ENCODE data around the gene UTP14A.

The UTP14A gene

GRCh38 chrX:129957241-129958082, 51.5 kb downstream of the UTP14A start:
- Histone ChIP-seq H3K4me3 (ENCODE audit: low read depth in 1 of 2, low read length in 1 of 2) (peak overlapping the region; percentile 60 to 63), H3K27me3 (no peaks in the 10 kb centered on the region), H3K27ac (peak overlapping the region; percentile 92), H3K9me3 (no peaks in the 10 kb centered on the region), H3K4me1 (ENCODE audit: control insufficient read depth in 1 of 2, insufficient read depth in 1 of 2, low read depth in 1 of 2, low read length in 1 of 2) (peaks cover 43 to 46% of the 10 kb centered on the region in 2 experiments), H3K36me3 (no peaks in the 10 kb centered on the region)
- TF ChIP-seq, protein P1, sequence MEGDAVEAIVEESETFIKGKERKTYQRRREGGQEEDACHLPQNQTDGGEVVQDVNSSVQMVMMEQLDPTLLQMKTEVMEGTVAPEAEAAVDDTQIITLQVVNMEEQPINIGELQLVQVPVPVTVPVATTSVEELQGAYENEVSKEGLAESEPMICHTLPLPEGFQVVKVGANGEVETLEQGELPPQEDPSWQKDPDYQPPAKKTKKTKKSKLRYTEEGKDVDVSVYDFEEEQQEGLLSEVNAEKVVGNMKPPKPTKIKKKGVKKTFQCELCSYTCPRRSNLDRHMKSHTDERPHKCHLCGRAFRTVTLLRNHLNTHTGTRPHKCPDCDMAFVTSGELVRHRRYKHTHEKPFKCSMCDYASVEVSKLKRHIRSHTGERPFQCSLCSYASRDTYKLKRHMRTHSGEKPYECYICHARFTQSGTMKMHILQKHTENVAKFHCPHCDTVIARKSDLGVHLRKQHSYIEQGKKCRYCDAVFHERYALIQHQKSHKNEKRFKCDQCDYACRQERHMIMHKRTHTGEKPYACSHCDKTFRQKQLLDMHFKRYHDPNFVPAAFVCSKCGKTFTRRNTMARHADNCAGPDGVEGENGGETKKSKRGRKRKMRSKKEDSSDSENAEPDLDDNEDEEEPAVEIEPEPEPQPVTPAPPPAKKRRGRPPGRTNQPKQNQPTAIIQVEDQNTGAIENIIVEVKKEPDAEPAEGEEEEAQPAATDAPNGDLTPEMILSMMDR (IDR thresholded peaks at IDR 0.05): peak; percentile 16

- TF ChIP-seq, protein P1 (IDR thresholded peaks at IDR 0.05): no peak
- Histone ChIP-seq H3K27me3 (no peaks in the 10 kb centered on the region), H3K27ac (peak overlapping the region; percentile 92)
Measured at GRCh38 chrX:129958083-129958465, 52.1 kb downstream of the UTP14A start.

DNA sequence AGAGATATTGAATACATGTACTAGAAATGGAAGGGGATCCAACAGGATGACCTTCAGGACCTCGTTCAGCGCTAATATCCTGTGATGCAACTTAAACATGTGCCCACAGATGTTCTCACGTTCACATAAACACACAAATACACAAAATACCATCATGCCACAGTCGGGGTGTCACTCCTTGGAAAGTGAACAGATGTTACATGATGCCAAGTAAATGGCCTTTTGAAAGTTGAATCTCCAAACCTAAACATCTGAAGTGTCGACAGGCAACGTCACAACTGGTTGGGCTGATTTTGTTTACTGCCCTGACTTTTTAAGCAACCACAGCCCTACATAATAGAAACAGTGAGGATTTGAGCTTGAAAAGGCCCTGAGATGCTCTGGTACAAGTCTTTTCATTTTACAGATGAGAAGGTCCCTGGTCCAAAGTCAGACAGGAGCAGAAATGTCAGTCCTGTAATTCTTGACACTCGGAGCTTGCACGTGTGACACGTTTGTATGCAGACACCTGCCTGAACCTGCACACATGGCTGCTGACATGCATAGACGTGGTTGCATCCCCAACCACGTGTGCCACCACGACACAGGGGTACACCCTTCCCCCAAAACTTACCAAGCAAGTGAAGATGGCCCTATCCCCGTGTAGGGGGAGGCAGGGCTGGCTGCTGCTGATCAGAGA, 53.0 kb downstream of the UTP14A start:
- Histone ChIP-seq H3K9me3 (no peaks in the 10 kb centered on the region), H3K27ac (no peak overlapping the region), H3K36me3 (no peaks in the 10 kb centered on the region), H3K4me1 (ENCODE audit: control insufficient read depth in 1 of 2, insufficient read depth in 1 of 2, low read depth in 1 of 2, low read length in 1 of 2) (peaks cover 39 to 42% of the 10 kb centered on the region in 2 experiments), H3K4me3 (ENCODE audit: low read depth in 1 of 2, low read length in 1 of 2) (no peak overlapping the region), H3K27me3 (no peaks in the 10 kb centered on the region)
- TF ChIP-seq, protein P1 (IDR thresholded peaks at IDR 0.05): no peak

More at GRCh38 chrX:129958083-129958465, 52.1 kb downstream of the UTP14A start:
- Histone ChIP-seq H3K4me1 (ENCODE audit: control insufficient read depth in 1 of 2, insufficient read depth in 1 of 2, low read depth in 1 of 2, low read length in 1 of 2) (peaks cover 42 to 44% of the 10 kb centered on the region in 2 experiments), H3K9me3 (no peaks in the 10 kb centered on the region), H3K4me3 (ENCODE audit: low read depth in 1 of 2, low read length in 1 of 2) (peak overlapping the region; percentile 60 to 63), H3K36me3 (no peaks in the 10 kb centered on the region)

DNA sequence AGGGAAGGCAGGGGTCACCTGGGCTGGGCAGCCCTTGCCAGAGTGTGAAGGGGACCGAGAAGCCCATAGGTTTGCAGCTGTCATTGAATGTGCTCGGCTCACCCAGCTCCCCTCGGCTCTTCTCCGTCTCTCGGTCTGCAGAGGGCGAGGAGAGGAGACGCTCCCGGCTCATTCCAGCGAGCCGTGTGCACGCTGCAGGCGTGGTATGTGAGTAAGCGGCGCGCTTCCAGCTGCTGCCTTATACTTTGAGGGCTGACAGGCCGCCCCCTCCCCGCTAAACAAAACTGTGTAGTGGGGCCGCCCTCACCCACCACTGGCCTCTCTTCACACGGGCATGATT, 53.5 kb downstream of the UTP14A start:
- TF ChIP-seq, protein P1 (IDR thresholded peaks at IDR 0.05): no peak
- Histone ChIP-seq H3K4me1 (ENCODE audit: control insufficient read depth in 1 of 2, insufficient read depth in 1 of 2, low read depth in 1 of 2, low read length in 1 of 2) (peaks cover 39 to 42% of the 10 kb centered on the region in 2 experiments), H3K9me3 (no peaks in the 10 kb centered on the region), H3K27me3 (no peaks in the 10 kb centered on the region), H3K27ac (no peak overlapping the region), H3K4me3 (ENCODE audit: low read depth in 1 of 2, low read length in 1 of 2) (no peak overlapping the region), H3K36me3 (no peaks in the 10 kb centered on the region)

DNA sequence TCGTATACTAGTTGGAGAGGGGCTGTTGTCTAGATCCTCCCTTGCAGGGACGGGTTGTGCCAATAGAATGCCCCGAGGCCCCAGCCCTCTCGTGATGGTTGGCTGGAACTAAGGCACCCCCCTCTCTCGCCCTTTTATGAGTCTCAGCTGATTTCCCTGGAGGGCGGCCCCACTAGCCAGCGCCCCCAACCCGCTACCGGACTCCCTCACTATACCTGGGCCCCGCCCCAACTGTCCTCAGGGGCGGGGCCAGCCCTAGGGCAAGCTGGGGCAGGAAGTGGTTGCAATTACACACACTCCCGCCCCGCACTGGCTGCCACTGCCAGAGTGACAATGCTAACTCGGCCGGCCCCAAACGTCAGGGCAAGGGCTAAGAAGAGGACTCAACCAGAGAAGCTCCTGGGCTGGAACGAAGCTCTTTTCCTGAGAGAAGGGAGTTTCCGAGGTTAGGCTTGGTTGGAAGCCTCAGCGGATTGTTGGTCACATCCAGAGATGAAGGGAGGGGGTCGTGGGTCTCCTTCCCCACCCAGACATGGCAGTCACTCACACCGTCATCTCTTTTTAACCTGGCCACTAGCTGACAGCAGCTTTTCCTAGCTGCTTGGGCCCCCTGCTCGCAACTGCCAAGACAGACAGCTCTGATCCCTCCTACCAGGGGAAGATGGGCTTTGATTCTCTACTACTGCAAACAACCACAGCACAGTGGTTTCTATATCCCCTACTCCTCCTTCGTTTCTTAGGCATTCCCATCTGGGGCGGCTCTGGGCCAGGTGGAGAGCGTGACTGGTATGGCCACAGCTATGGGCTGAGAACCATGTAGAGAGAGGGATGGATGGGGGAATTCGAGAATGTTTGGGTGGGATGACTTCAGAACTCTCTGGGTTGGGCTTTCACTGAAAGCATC, 55.5 kb downstream of the UTP14A start:
- no peaks in the 10 kb centered on the region for H3K9me3 ChIP-seq
- peak overlapping the region; percentile 52 to 57 for H3K4me3 ChIP-seq (ENCODE audit: low read depth in 1 of 2, low read length in 1 of 2)
- peaks cover 38 to 40% of the 10 kb centered on the region in 2 experiments for H3K4me1 ChIP-seq (ENCODE audit: control insufficient read depth in 1 of 2, insufficient read depth in 1 of 2, low read depth in 1 of 2, low read length in 1 of 2)
- no peaks in the 10 kb centered on the region for H3K36me3 ChIP-seq
- no peaks in the 10 kb centered on the region for H3K27me3 ChIP-seq
- H3K27ac ChIP-seq: peak overlapping the region; percentile 92
- TF ChIP-seq, protein P1 (IDR thresholded peaks at IDR 0.05): peak; percentile 16
